Activated CD8-positive, alpha-beta memory T cell treated with anti-CD3 and anti-CD28 coated beads for 36 hours (primary cell): ENCODE measurements around the gene TBC1D10A. TPM values are rescaled to one million over a fixed set of nuclear protein-coding genes. Genes with fewer than 3 reads are reported as not detected.

Source experiments
- CTCF ChIA-PET: fragments of 350-600 bp; sonication (Branson Sonifier 250); formaldehyde crosslinking; loops from one replicate; lab custom pipeline; 2021; ENCODE audit warnings: antibody characterized with exemption; lab: Charles Lee
- POLR2A ChIA-PET: fragments of 350-600 bp; sonication (Branson Sonifier 250); formaldehyde crosslinking; loops from one replicate; lab custom pipeline; 2021; ENCODE audit warnings: antibody characterized with exemption; lab: Charles Lee
- total RNA-seq, 2 experiments: library from RNA; stranded (reverse); gene quantifications; one replicate each; pipeline ENCODE4 v1.2.3, GENCODE V29; 2021

TBC1D10A gene
- total RNA-seq, 2 experiments from 2014 or later: 12.8 to 13.0 TPM

GRCh38 chr22:30253205-30253852 lies 73.4 kb downstream of the TBC1D10A start:
- POLR2A ChIA-PET: no interaction called here

DNA sequence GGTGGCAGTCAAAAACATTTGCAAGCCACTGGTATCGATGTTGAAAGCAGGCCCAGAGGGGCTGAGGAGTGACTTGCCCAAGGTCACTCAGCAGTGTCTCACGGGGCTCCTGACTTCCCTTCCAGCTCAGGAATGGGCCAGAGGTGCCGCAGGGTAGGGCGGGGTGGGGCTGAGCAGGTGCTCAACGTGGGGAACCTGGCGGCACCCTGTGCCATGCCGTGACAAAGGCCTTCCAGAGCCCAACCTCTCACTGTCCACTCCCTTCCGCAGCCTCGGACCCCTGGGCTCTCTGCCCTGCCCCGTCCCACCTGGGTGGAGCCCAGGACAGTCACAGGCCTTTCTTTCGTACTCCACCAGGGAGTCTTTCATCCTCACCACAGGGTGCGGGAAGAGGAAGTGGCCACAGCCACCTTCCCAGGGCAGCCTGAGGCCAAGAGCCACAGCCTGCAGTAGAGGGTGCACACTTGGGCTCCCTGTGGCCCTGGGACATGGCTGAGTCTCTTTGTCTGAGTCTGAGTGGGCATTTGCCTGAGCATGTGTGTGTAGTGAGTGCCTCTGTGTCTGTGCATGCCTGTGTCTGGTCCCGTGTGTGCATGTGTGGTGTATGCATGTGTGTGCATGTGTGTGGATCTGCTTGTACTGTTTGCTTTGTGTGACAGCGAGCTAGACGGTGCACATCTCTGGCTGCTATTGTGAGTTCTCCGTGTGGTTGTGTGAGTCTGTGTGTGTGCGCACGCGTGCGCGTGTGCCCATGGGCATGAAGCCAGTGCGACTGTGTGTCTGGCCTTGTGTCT lies 74.1 kb downstream of the TBC1D10A start:
- CTCF ChIA-PET: no interaction called here
- POLR2A ChIA-PET: interaction anchor here (0.6 kb wide), 1 partner anchor 15 kb away, joined by 3 read pairs; no protein-coding TSS in a partner anchor

More at GRCh38 chr22:30253205-30253852, 73.4 kb downstream of the TBC1D10A start:
- CTCF ChIA-PET: interaction anchor here (1.2 to 1.3 kb wide), 2 partner anchors 10 to 34 kb away, joined by 3 to 6 read pairs; no protein-coding TSS in a partner anchor

- ChIA-PET POLR2A (interaction anchor here (0.6 kb wide), 1 partner anchor 16 kb away, joined by 3 read pairs; no protein-coding TSS in a partner anchor), CTCF (interaction anchor here (1.5 to 2.0 kb wide), 3 partner anchors 8 to 143 kb away, joined by 3 to 11 read pairs (median 8); no protein-coding TSS in a partner anchor)
Observed at GRCh38 chr22:30251711-30252110, 75.0 kb downstream of the TBC1D10A start.

DNA sequence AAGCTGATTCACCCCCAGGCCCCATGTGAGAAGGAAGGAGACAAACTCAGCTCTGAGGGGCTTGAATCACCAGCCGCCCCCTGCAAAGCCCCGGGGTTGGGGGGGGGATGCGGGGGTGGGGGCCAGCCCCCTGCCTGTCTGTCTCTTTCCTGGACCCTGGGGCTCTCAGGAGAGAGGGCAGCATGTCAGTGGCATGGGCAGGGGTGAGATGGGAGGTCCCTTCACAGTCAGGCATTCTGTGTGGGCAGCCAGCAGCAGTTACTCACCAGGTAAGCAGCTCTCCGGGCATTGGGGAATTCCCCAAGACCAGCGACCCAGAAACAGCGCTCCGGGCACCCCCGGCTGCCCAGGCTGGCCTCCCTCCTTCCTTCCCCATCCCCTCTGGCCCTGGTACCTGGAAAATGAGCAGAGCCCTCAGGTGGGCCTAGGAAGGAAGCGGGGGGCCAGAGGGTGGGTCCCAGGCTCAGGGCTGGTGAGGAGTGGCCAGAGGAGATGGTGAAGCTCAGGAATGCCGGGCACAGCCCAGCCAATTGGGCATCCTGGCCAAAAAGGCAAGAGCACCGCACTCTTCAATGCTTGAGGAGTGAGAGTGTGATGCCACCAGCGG lies 76.0 kb downstream of the TBC1D10A start:
- CTCF ChIA-PET: interaction anchor here (1.5 to 2.0 kb wide), 3 partner anchors 9 to 142 kb away, joined by 3 to 11 read pairs (median 8); no protein-coding TSS in a partner anchor
- POLR2A ChIA-PET: no interaction called here

- ChIA-PET POLR2A (no interaction called here), CTCF (interaction anchor here (1.5 to 2.0 kb wide), 3 partner anchors 10 to 142 kb away, joined by 3 to 11 read pairs (median 8); no protein-coding TSS in a partner anchor)
Observed at GRCh38 chr22:30250039-30250565, 76.6 kb downstream of the TBC1D10A start.

DNA sequence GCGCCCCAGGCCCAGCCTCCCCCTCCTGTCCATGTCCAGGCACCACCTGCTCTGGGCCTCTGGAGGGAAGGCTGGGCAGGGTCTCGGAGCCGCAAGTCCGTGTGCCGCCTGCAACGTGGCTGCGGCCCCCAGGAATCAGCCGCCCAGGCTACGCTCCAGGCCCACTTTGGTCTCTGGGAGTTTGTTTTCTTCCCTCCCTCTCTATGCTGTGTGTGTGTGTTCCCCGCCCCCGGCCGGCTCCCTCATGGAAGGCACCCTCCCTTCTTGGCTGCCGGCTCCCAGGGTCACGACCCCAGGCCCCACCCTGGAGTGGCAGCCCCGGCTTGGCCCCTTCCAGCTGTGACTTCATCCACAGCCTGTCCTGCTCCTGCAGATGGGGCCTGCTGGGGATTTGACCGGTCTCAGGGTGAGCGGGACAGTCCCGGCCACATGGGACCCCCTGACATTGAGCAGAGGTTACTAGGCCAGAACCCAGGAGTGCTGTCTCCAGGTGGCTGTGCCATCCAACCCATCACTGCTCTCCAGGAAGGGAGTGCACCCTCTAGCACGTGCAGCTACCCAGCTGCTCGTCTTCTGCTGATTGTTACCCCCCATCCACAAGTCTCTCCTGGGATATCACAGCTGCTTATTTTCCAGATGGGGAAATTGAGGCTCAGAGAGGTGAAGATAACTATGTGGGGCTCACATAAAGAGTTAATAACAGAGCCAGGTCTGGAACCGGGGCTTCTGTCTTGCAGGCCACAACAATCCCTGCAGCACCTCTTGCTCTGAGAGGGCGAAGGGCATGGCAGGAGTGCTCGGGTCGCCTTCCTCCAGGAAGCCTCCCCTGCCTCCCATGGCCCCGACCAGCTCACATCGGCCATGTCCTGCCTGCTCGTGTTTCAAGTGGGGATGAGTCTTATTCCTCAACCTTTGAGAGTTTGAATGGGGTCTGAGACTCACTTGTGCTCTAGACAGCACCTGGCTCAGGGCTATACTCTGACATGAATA lies 77.4 kb downstream of the TBC1D10A start:
- ChIA-PET POLR2A (no interaction called here), CTCF (interaction anchor here (0.6 to 2.0 kb wide), 2 partner anchors 141 to 483 kb away, joined by 3 to 8 read pairs; partner anchors contain the start of gene ZMAT5)

- ChIA-PET CTCF (interaction anchor here (0.7 kb wide), 1 partner anchor 39 kb away, joined by 3 read pairs; no protein-coding TSS in a partner anchor), POLR2A (no interaction called here)
Observed at GRCh38 chr22:30248484-30248883, 78.3 kb downstream of the TBC1D10A start.

DNA sequence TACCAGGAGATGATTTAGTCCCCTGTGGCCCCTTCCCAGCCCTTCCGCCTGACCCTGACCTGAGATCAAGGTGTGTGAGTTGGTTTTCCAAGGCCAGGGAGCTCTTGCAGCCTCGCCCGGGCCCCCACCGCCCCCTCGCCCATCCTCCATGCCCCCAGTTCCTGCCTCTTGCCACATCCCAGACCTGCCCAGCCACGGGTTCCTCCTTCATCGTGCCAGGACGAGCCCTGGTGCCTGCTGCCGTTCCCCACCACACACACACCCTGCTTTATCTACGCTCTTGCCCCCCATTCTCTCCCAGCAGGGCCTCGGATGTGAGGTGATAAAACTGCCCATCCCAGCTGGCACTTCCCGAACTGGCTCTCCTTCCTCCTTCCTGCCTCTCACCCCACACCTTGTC lies 78.8 kb downstream of the TBC1D10A start:
- ChIA-PET CTCF (interaction anchor here (0.7 kb wide), 1 partner anchor 40 kb away, joined by 3 read pairs; no protein-coding TSS in a partner anchor), POLR2A (no interaction called here)

DNA sequence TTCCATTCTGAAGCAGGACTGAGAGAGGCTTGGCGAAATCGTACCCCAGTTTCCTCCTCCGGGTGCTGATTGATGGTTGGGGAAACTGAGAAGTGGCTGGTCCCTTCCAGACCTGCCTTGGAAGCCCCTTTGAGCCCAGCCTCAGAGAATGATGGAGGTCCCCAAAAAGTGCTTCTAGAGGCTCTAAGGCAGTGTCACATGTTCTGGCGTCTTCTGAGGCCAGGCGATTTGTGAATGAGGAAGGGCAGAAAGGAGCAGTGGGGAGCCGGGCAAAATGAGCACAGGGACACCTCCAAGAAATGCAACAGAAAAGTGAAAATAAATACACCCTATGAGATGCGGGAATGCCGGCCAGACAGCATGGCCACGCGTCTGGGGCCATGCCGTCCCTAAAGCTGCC lies 79.2 kb downstream of the TBC1D10A start:
- CTCF ChIA-PET: interaction anchor here (0.7 kb wide), 1 partner anchor 40 kb away, joined by 3 read pairs; no protein-coding TSS in a partner anchor
- POLR2A ChIA-PET: no interaction called here

DNA sequence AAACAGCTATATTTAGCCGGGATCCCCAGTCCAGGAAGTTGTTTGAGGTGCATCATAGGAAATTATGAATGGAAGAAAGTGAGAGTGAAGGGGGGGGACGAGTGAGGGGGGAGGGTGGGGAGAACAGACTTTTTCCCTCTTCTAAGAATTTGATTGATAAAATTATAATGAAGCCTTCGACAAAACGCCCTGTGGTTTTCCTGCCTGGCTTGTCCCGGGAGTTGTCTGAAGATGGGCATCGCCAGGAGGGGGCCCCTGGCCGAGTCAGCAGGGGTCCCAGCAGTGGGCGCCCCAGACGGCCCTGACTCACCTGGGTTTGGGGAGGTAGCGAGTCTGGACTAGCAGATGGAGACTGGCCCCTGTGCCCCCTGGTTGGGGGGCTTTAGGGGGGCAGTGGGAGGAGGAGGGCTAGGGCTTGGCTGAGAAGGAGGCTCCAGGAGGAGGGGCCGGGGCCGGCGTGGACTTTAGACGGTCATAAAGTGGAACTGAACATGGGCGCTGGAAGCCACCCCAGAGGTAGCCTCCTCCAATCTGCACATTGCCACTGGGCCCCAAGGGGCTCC lies 79.8 kb downstream of the TBC1D10A start:
- CTCF ChIA-PET: interaction anchor here (0.7 to 1.3 kb wide), 3 partner anchors 9 to 68 kb away, joined by 3 to 4 read pairs (median 3); no protein-coding TSS in a partner anchor
- POLR2A ChIA-PET: interaction anchor here (0.6 kb wide), 1 partner anchor 108 kb away, joined by 7 read pairs; no protein-coding TSS in a partner anchor

GRCh38 chr22:30245985-30246813 lies 80.5 kb downstream of the TBC1D10A start, which contains the start of gene LIF:
TSS of gene LIF (minus strand) at chr22:30246759. CDS start at chr22:30246695, 64 bp downstream.
- CTCF ChIA-PET: interaction anchor here (0.7 to 1.3 kb wide), 4 partner anchors 9 to 68 kb away, joined by 3 to 4 read pairs (median 3); no protein-coding TSS in a partner anchor
- POLR2A ChIA-PET: interaction anchor here (0.6 to 0.7 kb wide), 2 partner anchors 109 to 624 kb away, joined by 3 to 7 read pairs; no protein-coding TSS in a partner anchor

DNA sequence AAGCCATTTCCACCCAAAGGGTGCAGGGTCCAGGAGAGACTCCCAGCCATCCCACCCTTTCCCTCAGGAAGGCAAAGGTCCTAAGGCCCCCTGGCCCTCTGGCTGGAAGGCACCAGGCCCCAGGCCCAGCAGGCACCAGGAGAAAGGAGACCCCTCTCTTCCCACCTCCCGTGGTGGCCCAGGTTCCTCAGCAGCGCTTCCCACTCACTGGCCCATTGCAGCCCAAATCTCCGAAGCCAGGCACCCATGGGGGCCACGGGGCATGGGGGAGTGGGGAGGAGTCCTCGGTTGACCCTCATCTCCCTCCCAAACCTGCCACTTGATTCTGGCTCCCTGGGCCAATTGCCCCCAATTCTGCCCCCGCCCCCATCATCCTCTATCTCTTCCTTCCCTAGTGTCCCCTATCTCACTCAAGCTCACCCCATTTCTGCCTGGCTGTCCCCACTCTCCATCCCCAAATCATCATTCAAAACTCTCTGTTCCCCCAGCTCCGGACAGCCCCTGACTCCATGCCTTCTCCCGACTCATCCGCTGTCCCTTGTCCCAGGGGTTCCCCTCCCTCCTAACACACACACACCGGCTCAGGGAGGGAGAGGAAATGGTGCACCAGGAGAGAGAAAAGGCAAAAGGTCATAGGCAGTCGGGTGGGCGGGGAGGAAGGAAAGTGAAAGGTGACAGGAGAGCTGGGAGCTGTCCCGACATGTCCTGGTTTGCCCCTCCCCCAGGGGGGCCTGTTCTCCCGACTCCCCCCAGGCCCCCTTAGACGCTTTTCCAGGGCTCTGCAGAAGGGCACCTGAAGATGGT lies 81.4 kb downstream of the TBC1D10A start:
- ChIA-PET POLR2A (interaction anchor here (0.5 to 0.7 kb wide), 2 partner anchors 459 to 625 kb away, joined by 3 read pairs; no protein-coding TSS in a partner anchor), CTCF (interaction anchor here (0.8 to 1.3 kb wide), 2 partner anchors 8 to 10 kb away, joined by 3 to 4 read pairs (median 3); no protein-coding TSS in a partner anchor)

DNA sequence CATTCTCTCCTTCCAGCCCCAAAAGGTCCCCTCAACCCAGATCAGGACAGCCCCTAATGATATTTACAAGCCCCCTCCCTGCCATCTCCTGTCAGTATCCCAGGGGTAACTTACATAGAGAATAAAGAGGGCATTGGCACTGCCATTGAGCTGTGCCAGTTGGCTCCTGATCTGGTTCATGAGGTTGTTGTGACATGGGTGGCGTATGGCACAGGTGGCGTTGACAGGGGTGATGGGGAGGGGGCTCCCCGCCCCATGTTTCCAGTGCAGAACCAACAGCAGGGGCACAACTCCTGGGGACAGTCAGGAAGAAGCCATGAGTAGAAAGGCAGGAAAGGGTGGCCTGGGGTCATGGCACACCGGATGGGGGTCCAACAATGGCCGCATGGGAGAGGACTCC lies 82.1 kb downstream of the TBC1D10A start:
- POLR2A ChIA-PET: interaction anchor here (0.5 kb wide), 1 partner anchor 458 kb away, joined by 3 read pairs; no protein-coding TSS in a partner anchor
- CTCF ChIA-PET: interaction anchor here (1.1 kb wide), 1 partner anchor 11 kb away, joined by 4 read pairs; no protein-coding TSS in a partner anchor

GRCh38 chr22:30244066-30244465 lies 82.7 kb downstream of the TBC1D10A start:
- ChIA-PET POLR2A (no interaction called here), CTCF (interaction anchor here (0.9 to 1.1 kb wide), 2 partner anchors 12 to 135 kb away, joined by 3 to 4 read pairs; no protein-coding TSS in a partner anchor)

- CTCF ChIA-PET: interaction anchor here (0.9 kb wide), 1 partner anchor 135 kb away, joined by 3 read pairs; no protein-coding TSS in a partner anchor
- POLR2A ChIA-PET: no interaction called here
Observed at GRCh38 chr22:30243661-30244060, 83.1 kb downstream of the TBC1D10A start.
